Hematopoietic multipotent progenitor cell treated with erythropoietin and hydrocortisone succinate and interleukin-3 and kit ligand, for 8 days (in vitro differentiated cells): ENCODE measurements around the gene SOX2.
"Not testable (repeated sequence)": the region's sequence is repeated elsewhere in the genome, so short reads cannot be mapped to it uniquely, and the experiment has no call there.

ENCODE experiments used
- DNase-seq: peaks from one replicate; pipeline ENCODE4 v3.0.0-alpha.2; 2015

Gene SOX2

DNA sequence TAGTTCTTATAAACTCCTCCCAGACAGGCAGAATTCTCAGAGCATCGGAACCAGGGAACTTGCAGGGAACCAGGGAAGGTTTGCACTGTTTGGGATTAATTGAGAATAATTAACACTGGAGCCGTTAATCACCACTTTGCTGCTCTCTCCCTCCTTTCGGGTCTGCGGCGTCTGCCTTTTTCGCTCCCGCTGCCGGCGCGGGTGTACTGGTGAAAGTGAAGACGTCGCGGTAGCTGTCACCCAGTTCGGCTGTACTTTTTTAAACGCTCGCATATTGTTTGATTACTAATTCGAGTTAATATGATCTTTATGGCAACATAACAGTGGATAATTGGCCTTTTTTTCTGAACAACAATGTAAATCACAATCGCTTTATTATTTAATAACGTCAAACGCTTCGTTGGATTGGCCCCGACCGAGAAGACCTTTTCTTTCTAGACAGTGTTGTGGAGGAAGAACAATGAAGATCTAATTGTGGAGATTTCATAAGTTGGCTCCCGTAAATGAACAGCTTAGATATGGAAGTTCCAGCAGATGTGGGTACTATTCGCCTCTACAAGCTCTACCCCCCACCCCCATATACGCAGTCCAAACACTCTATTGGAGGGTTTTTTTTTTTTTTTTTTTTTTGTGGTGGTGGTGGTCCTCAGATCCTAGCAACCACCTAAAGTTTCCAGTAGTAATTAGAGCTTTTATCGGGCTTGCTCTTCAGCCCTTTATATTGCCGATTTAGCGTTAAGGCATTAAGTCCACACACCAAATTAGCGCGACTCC lies 12.7 kb downstream of the SOX2 start:
- no peak for DNase-seq

DNA sequence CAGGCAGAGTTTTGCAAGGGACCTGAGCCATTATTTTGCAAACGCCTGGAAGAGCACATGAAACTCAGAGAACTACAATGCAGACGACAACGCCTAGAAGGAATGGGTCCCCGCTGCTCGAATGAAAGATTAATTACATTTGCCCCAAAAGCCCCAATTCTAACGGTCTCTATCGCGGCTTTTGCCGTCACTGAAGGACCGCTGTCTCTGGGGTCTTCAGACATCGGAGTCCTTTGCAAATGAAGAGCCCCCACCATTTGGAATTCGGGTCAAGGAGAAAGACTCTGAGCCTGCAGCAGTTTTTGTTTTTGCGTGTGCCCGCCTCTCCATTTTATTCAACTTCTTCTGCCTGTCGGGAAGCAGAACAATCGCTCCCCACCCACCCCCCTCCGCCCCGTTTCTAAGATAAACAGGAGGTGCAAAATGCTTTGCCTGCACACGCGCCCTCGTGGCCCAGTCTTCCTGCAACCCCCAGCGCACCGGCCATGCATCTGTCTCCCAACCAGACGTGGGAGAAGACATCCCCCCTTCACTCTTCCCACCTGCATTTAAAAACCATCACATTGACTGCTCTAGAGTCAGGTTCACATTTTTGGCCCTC lies 13.5 kb downstream of the SOX2 start:
- DNase-seq = no peak

DNA sequence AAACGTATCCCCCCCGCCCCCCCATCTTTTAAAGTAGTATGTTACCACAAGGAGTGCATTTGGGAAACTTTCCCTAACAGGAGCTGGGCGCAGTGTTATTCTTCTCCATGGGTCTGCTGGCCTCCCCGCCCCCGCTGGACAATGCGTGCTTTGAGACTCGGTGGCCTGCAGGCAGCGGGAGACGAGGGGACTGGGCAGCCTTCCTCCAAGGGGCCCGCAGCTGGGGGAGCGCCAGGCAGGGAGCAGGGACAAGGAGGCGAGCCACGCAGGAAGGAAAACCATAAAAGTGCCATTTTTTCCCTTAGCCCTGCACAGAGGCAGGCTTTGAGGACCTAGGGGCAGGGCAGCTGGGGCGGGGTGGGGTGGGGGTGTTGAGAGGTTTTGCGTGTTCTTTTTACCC lies 14.1 kb downstream of the SOX2 start:
- no peak for DNase-seq

DNA sequence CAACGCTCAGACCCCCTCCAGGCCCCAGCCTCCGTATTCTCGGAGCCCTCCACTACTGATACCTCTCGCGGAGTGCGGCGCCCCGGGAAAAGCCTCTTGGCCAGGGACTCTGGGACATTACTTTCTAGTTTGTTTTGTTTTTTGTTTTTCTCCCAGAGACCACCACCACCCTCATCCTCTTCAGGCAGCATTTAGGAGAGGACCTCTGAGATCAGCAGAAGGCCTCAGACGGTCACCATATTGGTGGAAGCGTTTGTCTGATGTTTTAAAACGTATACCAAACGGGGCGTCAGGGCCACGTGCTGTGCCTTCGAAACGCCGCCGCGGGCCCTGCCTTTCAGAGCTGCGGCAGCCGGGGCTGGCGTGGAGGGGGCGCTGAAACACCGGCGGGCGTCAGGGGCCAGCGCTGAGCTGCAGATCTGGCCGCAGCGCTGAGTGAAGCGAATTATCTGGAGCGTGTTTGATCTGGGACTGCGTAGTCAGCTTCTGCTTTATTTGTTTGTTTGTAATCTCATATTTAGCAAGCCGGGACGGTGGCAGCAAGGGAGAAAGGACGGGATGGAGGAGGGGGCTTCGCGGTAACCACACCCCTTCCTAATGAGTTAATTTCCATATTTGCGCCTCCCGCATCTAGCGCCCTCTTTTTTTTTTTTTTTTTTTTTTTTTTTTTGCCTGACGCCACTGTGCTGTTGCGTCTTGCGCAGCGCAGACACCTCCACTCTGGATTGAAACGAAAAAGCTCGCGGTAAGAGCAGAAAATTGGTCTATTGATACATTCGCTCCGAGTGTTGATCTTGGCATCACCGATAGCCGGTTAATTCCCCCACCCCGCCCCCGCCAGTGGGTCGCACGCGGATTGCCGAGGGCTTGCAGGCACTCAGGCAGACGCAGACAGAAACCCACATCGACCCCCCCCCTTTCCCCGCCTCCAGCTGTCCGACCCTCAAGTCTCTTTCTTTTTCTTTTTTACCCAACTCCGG lies 14.9 kb downstream of the SOX2 start:
- DNase-seq = no peak

DNA sequence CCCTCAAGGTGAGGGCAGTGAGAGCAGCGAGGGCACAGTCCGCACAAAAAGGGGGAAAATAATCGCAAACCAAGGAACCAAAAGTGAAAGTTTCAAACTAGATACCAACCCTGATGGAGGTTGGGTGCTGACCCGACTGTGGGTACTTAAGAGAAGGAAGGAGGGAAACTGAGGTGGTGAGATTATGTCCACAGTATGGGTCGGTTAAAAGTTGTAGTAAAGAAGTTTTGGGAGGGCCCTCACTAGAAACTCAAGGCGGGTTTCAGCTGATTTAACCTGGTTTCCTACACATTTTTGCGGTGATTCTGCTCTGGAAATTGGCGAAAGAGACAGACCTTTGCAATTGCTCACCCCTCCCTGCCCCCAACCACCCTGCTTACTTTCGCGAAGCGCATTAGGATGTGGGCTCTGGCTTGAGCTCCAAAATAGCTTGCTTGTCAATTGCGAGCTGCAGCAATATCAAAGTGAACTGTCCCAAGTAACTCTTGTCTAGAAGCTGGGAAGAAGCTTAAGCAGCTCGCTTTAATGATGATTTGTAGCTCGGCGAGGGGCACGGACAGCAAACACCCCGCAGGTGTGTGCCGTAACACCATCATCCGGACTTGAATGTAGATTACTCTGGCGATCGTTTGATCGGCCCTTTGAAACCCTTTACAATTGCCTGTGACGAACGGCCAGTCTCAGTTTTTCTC lies 15.8 kb downstream of the SOX2 start:
- DNase-seq = no peak

DNA sequence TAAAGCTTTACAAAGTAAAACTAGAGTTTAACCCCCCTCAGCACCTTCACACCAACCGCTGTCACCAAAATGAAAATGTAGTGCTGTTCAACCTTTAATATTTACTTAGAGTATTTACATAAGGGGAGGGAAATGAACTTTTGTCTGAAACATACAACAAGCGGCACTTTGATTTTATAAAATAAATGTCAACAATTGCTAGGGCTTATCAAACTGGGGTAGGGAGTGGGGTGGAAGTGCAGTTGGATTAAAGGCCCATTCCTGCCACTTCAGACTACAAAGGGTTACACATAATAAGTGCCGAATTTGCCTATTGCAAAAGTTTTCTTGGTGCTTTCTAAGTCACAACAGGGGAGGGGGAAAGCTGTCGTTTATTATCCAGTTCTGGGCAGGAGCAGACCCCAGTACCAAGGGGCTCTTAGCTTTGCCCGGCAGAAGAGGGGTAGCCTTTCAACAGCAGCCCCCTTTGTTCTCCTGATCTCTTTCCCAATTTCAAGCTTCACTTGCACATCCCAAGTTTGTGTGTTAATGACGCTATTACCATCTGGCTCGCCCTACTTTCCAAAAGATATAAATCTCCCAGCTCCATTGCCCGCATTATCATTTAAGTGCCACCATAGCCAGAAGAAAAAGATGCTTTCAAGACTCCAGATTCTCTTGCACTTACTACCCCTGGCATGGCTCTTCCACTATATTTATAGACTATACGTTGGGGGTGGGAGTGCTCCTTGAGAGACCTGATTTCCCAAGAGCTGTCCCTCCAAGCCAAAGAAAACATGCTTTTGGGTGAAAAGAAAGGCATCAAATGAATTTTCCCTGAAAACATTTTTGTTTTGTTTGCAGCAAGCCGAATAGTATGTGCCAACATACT lies 17.0 kb downstream of the SOX2 start:
- no peak for DNase-seq

DNA sequence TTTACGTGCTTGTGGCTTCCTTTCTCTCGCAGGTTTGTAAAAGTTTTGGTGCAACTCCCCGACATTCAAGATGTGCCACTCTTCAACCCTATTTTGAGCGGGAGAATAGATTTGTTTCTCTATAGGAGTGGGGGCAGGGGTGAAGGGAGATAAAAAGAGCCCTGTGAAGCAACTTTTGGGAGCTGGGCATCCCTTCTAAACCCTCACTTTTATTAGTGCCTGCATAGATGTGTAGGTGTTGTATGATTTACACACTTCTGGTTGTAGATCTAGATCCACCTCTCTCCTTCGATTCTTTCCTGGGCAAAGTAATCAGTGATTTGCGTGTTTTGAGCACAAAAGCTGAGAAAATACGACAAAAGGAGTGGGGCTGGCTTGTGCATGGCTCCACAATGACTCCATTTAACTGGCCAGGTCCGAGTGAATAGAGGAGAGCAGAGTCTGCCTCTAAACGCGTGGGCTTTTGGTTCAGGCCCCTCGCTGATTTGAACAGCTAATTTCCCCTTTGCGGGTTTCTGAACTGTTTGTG lies 17.7 kb downstream of the SOX2 start:
- no peak for DNase-seq

DNA sequence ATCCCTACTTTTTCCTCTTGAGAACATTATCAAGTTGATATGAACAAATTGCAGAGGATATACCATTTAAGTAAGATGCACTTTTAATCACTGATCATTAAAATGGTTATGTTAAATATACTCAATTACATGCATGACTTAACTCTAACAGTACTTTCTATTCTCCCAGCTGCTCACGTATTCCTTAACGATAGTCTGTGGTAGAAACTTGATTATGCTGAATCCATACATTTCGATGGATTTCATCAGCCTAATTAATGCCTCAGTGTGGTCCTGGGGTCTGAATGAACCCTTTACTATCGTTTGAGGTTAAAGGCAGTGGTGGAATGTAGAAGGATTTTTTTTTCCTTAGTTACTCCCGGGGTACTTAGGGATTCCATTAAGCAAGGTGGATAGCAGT lies 18.6 kb downstream of the SOX2 start:
- DNase-seq = no peak

DNA sequence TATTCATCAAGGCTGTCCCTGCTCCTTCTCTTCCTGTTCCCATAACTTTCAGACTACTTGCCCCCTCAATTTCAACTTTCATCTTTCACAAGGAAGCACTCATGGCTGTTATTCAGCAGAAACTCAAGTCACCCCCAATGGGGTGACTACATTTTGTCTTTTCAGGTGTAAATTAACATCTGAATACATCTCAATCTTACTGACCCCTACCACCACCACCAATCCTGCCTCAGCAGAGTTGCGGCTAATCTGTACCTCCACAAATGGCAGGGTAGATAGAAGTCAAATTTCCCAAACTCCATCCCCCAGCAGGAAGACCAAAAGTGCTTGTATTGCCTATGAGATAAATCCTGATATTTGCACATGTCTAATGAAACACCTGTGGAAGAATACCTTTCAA lies 19.2 kb downstream of the SOX2 start:
- no peak for DNase-seq

DNA sequence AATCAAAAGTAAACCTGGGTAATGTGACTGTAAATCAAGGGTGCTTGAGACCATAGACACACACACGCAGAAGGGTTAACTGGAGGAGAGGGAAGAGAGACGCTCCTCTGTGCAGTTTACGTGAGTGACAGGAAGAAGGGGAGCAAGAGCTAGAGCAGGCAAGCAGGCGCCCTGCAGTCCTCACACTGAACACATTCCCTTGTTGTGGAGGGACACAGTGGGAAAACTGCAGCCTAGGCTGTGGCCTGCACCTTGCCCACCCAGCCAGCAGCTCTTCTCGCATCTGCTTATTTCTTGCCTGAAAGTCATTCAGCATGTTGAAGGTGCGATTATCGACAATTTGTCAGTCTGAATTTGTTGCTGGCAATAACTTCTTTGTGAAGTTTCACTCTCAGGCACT lies 24.2 kb downstream of the SOX2 start:
- no peak for DNase-seq

DNA sequence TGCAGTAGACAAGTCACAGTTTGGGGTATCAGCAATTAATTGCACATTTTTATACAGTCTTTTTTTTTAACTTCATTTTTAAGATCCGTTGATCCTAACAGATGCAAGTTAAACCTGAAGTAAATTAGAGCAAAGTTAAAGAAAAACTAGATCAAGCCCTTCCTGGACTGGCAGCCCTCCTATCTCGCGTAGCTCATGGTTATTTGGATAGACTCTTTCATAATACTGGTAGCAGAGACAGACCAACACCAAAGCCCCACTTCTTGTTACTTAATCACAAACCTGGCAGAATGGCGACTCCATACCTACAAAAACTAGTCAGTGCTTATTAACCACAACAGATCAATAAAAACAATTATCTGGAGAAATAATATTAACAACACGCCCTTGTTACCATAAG lies 26.8 kb downstream of the SOX2 start:
- no peak for DNase-seq

DNA sequence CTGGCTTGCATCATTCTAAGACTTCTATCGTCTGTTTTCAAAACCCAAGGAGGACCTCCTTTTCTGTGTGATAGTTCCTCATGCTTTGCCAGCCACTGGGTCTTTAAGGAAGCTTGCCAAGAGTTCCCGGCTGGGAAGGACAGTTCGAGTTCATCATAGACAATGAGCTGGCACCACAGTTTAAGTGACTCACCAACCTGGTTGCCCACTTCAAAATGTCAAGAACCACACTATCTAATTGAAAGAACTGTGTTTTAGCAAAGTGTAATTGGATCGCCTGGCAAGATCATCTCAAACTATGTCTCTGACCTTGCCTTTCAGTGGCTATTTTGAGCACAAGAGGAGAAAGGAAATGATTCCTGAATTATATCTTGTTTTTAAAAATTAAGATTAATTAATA lies 27.9 kb downstream of the SOX2 start:
- DNase-seq = no peak

DNA sequence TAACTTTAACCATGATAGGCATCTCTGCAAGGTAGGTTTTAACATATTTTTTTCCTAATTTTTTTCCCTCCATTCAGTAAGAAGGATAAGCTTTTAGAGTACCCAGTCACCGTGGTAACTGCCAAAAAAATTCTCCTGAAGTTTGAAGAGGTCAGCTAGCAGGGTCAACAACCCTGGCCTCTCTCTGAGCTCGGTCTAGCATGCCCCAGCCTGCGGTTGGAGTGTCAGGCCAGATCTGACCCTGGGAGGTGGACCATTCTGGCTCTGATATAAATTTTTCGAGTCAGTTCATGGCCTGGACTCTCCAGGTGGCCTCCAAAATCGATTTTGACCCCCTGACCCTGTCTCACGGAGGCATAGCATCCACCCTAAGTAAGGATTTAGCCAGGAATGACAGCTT lies 29.7 kb downstream of the SOX2 start:
- DNase-seq = no peak

DNA sequence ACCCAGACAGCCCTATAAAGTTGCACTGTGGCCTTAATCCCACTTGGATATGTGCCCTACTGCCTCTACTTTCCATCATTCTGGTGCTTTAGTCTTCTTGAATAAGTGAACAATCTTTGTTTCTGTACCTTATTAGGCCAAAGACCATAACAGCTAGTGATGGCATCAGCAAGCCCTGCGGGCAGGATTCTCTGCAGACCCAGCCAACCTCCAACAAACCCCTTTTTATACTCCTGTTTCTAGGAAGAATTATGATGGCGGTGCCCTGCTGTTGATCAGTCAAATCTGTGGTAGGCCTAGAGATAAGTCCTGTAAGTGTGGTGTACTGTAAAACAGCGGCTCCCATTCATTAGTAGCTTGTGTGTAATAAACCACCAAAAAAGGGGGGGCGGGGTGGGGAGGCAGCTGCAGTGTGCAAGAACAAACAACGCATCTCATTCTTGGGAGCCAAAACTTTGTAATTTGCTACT lies 40.5 kb downstream of the SOX2 start:
- DNase-seq = no peak

DNA sequence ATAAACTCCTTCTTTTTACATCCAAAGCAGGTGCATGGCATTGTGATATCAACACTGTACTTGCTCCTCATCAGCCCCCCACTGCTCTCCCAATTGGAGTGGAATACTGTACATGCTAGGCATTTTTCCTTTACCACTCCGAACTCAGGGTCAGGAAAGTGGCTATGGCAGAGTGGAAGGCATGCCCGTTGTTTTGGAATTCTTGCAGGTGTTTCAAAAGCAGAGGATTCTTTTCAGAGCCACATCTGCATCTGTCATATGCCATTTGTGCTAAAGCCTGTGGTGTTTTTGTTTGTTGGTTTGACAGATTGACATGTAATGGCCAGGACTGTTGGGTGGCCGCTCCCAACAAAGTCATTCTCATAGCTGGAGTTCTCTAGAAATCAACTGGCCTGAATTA lies 41.7 kb downstream of the SOX2 start:
- no peak for DNase-seq

DNA sequence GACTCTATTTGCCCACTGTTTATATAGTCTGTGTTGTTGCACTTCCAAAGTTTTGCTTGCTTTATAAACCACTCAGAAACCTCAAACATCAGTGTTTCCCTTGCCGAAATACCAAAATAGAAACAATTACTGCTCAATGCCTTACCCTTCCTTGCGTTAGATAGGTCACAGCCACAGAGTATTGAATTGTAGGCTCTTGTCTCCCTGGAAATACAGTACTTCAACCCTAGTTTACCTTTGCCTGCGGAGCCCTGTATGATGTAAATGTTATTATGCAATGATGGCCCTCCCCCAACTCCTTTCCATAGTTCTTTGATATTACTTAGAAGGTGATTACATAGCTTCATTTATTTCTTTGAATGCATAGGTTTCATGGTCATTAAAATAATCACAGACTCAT lies 44.2 kb downstream of the SOX2 start:
- no peak for DNase-seq

DNA sequence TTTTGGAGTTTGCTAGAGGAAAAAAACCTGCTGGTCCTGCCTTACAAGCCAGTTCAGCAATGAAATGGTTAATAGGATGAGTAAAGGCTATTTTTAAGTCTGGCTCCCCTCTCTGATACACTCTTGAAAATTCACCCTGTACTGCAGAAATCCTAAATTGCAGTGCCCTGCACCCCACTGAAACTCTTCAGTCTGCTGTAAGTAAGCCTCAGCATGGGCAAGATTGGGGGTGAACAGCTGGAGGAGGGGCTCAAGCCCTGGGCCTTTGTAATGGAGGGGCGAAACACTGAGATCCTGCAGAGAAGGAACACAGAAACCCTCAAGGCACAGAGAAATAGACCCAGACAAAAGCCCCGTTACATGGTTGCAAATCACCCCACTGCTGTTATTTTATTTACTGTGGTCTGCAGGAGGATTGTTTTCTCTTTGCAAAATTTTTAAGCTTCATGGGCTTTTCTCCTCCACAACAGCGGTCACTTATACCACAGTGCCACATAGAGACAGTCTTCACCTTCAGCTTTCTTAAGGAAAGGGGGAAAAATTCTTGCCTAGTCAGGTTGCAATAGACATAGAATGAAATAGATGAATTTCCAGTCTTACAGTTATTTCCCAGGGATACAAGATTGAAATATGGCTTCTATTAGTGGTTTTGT lies 45.0 kb downstream of the SOX2 start:
- no peak for DNase-seq

DNA sequence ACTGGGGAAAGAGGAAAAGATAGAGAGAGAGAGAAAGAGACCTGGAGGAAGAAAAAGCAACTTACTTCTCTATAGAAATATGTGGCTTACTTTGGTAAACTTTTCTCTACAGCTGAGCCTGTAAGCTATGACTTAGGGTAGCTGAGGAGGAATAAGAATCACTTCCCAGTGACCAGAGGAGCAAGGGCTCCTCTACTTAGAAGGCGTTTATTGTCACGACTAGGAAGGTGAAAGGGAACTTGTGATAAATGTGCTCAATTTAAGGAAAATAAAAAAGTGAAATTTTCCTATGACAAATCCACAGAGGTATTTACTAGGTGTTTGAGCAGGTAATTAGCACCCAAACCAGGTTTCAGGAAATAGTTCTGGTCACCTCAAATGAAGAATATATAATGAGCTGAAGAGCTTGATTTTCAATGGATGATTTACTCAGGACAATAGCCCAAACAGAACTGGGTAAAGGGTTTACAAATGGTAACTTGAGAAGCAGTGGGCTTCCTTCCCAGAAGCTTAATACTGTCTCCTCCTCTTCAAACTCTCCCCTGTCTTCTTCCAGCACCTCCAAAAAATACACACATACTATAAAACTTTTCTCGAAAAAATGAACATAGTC lies 46.1 kb downstream of the SOX2 start:
- DNase-seq = no peak

DNA sequence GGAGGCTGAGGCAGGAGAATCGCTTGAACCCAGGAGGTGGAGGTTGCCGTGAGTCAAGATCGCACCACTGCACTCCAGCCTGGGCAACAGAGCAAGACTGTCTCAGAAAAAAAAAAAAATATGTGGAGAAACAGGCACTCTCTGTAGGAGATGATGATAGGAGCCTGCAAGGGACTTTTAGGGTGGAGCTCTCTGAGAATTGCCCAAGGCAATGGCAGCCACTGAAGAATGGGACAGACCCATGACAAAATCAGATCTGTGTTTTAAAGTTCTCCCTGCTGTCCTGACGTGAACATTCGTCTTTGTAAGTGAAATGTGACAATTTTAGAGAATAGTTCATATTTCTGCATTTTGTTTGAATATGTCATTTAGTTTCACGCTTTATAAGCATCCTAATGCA lies 50.2 kb downstream of the SOX2 start:
- DNase-seq = no peak

DNA sequence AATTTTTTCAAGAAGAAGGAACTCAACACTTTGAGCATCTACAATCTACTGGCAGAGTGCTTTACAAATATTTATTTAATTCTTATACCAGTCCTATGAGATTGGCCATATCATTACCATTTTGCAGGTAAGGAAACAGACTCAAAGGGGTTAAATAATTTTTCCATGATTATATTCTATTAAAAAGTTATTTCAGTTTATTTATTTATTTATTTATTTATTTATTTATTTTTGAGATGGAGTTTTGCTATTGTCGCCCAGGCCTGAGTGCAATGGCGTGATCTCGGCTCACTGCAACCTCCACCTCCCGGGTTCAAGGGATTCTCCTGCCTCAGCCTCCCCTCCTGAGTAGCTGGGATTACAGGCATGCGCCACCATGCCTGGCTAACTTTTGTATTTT lies 52.3 kb downstream of the SOX2 start:
- not testable (repeated sequence) for DNase-seq
